GM19099 (cell line): ENCODE data around the gene DHRS4.

Experiments
- POLR2A ChIP-seq: IDR thresholded peaks from 3 replicates; pipeline ENCODE4 v1.6.1; 2011; ENCODE audit warnings: low read depth; ENCODE audit not compliant: insufficient read length; ENCODE audit errors: extremely low read depth

The DHRS4 gene

DNA sequence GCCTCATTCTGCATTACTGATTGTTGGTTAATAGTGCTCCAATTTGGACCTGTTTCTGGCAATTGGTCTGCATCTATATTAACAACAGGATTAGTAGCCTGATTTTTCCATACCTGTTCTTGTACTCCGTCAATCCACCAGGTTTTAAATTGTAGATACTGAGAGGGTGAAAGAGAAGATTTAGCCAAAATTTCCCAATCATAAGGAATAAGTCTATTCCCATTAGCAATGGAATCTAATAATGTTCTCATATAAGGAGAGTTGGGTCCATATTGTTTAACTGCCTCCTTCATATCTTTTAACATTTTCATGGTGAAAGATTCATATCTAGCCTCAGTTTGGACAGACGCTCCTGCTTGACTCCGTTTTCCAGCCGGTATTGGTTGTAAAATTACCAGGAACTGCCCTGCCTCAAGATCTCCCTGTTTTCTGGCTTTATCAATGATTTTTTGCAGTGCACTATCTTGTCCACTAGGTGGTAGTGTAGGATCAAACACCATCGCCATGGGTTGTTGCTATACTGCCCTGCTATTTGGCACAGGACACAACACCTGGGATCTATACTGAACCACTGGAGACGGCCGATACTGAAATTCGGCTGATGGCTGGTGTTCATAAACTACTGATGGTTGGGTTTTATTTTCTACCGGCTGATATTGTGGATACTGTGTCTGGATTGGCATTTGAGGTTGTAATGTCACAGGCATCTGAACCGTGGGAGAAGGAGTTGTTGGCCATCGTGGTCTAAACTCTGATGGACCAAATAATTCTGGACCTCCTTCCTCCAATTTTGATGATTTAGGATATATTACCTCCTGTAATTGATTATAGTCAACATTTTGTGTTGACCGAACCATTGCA, 60.3 kb downstream of the DHRS4 start:
- no peak for TF ChIP-seq POLR2A
